K562 (cell line): Measurements from ENCODE around the gene IKBKE. TPM values are rescaled to one million over a fixed set of nuclear protein-coding genes. Genes with fewer than 3 reads are reported as not detected.
A peak's percentile ranks its signal among the peaks of the same experiment; 100 is the strongest.

Experiments used
- HMBOX1 ChIP-seq: sonication (generic); IDR thresholded peaks from 2 replicates; pipeline ENCODE4 v1.6.1; 2016
- HMG20A ChIP-seq: fragments of 450-650 bp; formaldehyde crosslinking; conservative IDR thresholded peaks from 2 replicates; pipeline ENCODE4 v1.4.0; 2020; ENCODE audit warnings: mild to moderate bottlenecking, mixed read lengths
- PPARD ChIP-seq: fragments of 250-450 bp; sonication (Bioruptor Pico); IDR thresholded peaks from 2 replicates; pipeline ENCODE4 v1.8.0; 2022; ENCODE audit warnings: inconsistent platforms, mild to moderate bottlenecking, moderate library complexity
- PREB ChIP-seq: sonication (generic); formaldehyde crosslinking; IDR thresholded peaks from 2 replicates; pipeline ENCODE4 v1.8.1; 2023; ENCODE audit warnings: mild to moderate bottlenecking, missing genetic modification reagents
- REST ChIP-seq, 2 experiments: fragments of 450-650 bp; formaldehyde crosslinking in 1 of 2; IDR thresholded peaks; 2 replicates each; pipeline versions ENCODE4 v1.4.0 to v1.6.1; 2014 to 2020; ENCODE audit warnings: mild to moderate bottlenecking in 2 of 2, borderline replicate concordance in 1 of 2, low read depth in 1 of 2
- SNAPC5 ChIP-seq: fragments of 250-450 bp; sonication (Bioruptor Pico); IDR thresholded peaks from 2 replicates; pipeline ENCODE4 v1.8.0; 2021; ENCODE audit warnings: moderate library complexity, mild to moderate bottlenecking, inconsistent platforms
- SNRNP70 ChIP-seq: fragments of 200-400 bp; formaldehyde crosslinking; optimal IDR thresholded peaks from 2 replicates; pipeline ENCODE3; 2017; ENCODE audit warnings: low read depth, low read length
- SRSF9 ChIP-seq: fragments of 200-400 bp; formaldehyde crosslinking; IDR thresholded peaks from 2 replicates; pipeline ENCODE4 v1.6.1; 2017; ENCODE audit warnings: low read depth, low read length, borderline replicate concordance
- U2AF1 ChIP-seq: fragments of 200-400 bp; formaldehyde crosslinking; optimal IDR thresholded peaks from 2 replicates; pipeline ENCODE3; 2017; ENCODE audit warnings: mild to moderate bottlenecking, low read depth, low read length, moderate library complexity
- ZNF121 ChIP-seq: sonication (generic); formaldehyde crosslinking; conservative IDR thresholded peaks from 2 replicates; pipeline ENCODE4 v1.8.0; 2022; ENCODE audit warnings: missing genetic modification reagents
- ZNF165 ChIP-seq: fragments of 250-450 bp; sonication (Bioruptor Pico); IDR thresholded peaks from 2 replicates; pipeline ENCODE4 v1.4.0; 2020; ENCODE audit warnings: borderline replicate concordance
- ZNF197 ChIP-seq: fragments of 200-800 bp; sonication (Bioruptor generic); IDR thresholded peaks from 2 replicates; pipeline ENCODE4 v1.6.1; 2016; ENCODE audit warnings: low read depth, missing genetic modification characterization, missing compliant biosample characterization
- polyA plus RNA-seq, 8 experiments: library from polyadenylated mRNA; depleted of rRNA in 4 of 8; stranded (reverse) in 5 of 8; unstranded in 3 of 8; fragments of >200 nt; fragmentation: Nextera tagmentation in 2 of 8; fragmentation: Illumina TruSeq in 1 of 8; extraction: Ambion mirVana in 2 of 8; extraction: Trizol in 1 of 8; gene quantifications; 2 replicates each; pipeline versions ENCODE4 v1.2.1 to v1.2.3, GENCODE V29; 2011 to 2014; ENCODE audit warnings: inconsistent platforms in 1 of 8, missing spikeins in 1 of 8
- total RNA-seq, 7 experiments: library from RNA; depleted of rRNA in 6 of 7; stranded (reverse); fragments of >200 nt in 6 of 7; fragmentation: Illumina TruSeq in 2 of 7; extraction: Trizol in 2 of 7; gene quantifications; 2 replicates each; pipeline versions ENCODE4 v1.2.1 to v1.2.3, GENCODE V29; 2011 to 2021; ENCODE audit warnings: low replicate concordance in 1 of 7
- TF ChIP-seq, protein P1 (sequence below): fragments of 450-650 bp; formaldehyde crosslinking; conservative IDR thresholded peaks from 2 replicates; pipeline ENCODE4 v1.4.0; 2022; ENCODE audit warnings: mild to moderate bottlenecking, missing genetic modification characterization
- TF ChIP-seq, protein P2 (sequence below): sonication (generic); formaldehyde crosslinking; IDR thresholded peaks from 2 replicates; pipeline ENCODE4 v1.8.0; 2022; ENCODE audit warnings: mild to moderate bottlenecking, missing genetic modification reagents

The IKBKE gene
- total and polyA plus RNA-seq, 9 of the 15 experiments (the other 6 are each of a cell fraction or from before 2014, with no cell fraction given): 2.3 to 9.0 (median 4.8) TPM

DNA sequence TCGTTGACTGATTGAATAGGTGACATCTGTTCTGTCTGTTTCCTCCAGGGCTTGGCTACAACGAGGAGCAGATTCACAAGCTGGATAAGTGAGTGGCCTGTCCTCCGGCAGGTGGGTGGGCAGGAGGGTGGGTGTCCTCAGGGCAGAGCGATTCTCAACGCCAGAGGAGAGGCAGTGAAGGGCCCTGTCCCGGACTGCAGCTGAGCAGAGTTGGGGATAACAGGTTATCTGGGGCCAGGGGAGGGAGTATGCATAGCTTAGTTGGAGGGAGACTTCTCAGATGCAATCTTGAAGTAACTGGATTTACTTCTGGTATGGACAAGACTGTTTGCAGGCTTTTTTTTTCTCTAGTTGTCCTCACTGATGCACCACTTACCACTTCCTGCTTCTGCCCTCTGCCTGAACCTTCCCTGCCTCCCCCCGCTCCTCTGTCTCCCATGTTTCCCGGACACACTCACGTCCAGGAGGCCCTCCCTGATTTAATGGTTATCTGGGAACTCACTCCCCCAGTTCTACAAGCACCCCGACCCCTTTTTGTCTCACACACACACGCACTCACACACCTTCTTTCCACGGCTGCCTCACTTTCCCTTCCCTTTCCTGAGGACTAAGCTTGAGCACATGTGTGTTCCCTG is 20.6 kb downstream of the IKBKE start (continued):
- TF ChIP-seq, protein P1, sequence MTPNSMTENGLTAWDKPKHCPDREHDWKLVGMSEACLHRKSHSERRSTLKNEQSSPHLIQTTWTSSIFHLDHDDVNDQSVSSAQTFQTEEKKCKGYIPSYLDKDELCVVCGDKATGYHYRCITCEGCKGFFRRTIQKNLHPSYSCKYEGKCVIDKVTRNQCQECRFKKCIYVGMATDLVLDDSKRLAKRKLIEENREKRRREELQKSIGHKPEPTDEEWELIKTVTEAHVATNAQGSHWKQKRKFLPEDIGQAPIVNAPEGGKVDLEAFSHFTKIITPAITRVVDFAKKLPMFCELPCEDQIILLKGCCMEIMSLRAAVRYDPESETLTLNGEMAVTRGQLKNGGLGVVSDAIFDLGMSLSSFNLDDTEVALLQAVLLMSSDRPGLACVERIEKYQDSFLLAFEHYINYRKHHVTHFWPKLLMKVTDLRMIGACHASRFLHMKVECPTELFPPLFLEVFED: 0 out of 2 replicates have a peak, but pooled peaks have one; percentile 61
- TF ChIP-seq PPARD (CRISPR knock-in tag): no peak
- no peak for TF ChIP-seq ZNF121 (CRISPR knock-in tag)
- TF ChIP-seq SNAPC5: no peak
- TF ChIP-seq, protein P2, sequence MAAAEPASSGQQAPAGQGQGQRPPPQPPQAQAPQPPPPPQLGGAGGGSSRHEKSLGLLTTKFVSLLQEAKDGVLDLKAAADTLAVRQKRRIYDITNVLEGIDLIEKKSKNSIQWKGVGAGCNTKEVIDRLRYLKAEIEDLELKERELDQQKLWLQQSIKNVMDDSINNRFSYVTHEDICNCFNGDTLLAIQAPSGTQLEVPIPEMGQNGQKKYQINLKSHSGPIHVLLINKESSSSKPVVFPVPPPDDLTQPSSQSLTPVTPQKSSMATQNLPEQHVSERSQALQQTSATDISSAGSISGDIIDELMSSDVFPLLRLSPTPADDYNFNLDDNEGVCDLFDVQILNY: no peak
- TF ChIP-seq HMBOX1: peak; percentile 59; the same call in 1 of the 2 replicates
- no peak for TF ChIP-seq ZNF165 (CRISPR knock-in tag)
- no peak for TF ChIP-seq U2AF1
- no peak for TF ChIP-seq SRSF9
- TF ChIP-seq ZNF197 (CRISPR knock-in tag): no peak
- peak; percentile 34; the same call in 1 of the 2 replicates for TF ChIP-seq REST (IDR thresholded peaks at IDR 0.05; ENCODE audit: borderline replicate concordance)
- TF ChIP-seq REST (CRISPR knock-in tag; IDR thresholded peaks at IDR 0.05; ENCODE audit: low read depth): no peak
- no peak for TF ChIP-seq SNRNP70
- no peak for TF ChIP-seq PREB (CRISPR knock-in tag)
- TF ChIP-seq HMG20A (CRISPR knock-in tag): no peak
